Measurements from ENCODE around the gene NMS. TPM values are rescaled to one million over a fixed set of nuclear protein-coding genes. Genes with fewer than 3 reads are reported as not detected.
A peak's percentile ranks its signal among the peaks of the same experiment; 100 is the strongest.

Gene NMS, protein sequence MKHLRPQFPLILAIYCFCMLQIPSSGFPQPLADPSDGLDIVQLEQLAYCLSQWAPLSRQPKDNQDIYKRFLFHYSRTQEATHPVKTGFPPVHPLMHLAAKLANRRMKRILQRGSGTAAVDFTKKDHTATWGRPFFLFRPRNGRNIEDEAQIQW
- total RNA-seq (not detected), polyA plus RNA-seq (not detected)
- long read RNA-seq, donor 1, result 0 reads
- long read RNA-seq, donor 2, result 0 reads

DNA sequence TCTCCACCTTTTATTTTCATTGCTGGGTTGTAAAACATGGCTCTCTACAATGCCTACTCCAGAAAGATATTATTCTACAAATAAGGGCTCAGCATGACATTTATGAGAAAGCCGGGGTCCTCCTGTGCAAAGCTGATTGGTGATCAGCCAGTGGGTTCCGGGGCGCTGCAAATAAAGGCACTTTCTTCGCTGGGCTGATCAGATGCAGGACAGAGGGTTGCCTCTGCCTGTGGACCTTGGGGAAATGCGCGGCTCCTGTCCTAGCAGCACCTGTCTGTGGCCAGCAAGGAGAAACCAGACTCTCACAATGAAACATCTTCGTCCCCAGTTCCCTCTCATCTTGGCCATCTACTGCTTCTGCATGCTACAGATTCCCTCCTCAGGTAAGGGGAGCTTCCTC, at the start of gene NMS:
Gene NMS (plus strand): TSS at position 301 of the 400 bp plus-strand sequence. CDS start 7 bp downstream, at position 308.
- 82 to 92% (median 86%) methylated on average over 7 of the region's 7 CpGs for WGBS, 5 donors
- Histone ChIP-seq H3K4me1 (no peaks in the 10 kb centered on the region), H3K9me3 (peaks cover 0 to 2% (median 0%) of the 10 kb centered on the region in 8 donors), H3K27ac (no peak within 1 kb of the TSS), H3K36me3 (no peaks in the 10 kb centered on the region), H3K4me3 (no peak within 1 kb of the TSS), H3K27me3 (replicated peaks in 1 of 7) (peaks cover 0 to 35% (median 7%) of the 10 kb centered on the region in 7 donors)
- intact Hi-C loops (cut with DNase I; ENCODE audit: low total_unique reads), result no loop called here
- no peak for DNase-seq
- TF ChIP-seq POLR2AphosphoS5 (IDR thresholded peaks at IDR 0.05) (no peak), POLR2A (IDR thresholded peaks at IDR 0.05) (no peak)
- TF ChIP-seq, protein P1, sequence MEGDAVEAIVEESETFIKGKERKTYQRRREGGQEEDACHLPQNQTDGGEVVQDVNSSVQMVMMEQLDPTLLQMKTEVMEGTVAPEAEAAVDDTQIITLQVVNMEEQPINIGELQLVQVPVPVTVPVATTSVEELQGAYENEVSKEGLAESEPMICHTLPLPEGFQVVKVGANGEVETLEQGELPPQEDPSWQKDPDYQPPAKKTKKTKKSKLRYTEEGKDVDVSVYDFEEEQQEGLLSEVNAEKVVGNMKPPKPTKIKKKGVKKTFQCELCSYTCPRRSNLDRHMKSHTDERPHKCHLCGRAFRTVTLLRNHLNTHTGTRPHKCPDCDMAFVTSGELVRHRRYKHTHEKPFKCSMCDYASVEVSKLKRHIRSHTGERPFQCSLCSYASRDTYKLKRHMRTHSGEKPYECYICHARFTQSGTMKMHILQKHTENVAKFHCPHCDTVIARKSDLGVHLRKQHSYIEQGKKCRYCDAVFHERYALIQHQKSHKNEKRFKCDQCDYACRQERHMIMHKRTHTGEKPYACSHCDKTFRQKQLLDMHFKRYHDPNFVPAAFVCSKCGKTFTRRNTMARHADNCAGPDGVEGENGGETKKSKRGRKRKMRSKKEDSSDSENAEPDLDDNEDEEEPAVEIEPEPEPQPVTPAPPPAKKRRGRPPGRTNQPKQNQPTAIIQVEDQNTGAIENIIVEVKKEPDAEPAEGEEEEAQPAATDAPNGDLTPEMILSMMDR (IDR thresholded peaks at IDR 0.05 in 8 of 11, conservative IDR thresholded peaks at IDR 0.05 in 3 of 11), result no peak

DNA sequence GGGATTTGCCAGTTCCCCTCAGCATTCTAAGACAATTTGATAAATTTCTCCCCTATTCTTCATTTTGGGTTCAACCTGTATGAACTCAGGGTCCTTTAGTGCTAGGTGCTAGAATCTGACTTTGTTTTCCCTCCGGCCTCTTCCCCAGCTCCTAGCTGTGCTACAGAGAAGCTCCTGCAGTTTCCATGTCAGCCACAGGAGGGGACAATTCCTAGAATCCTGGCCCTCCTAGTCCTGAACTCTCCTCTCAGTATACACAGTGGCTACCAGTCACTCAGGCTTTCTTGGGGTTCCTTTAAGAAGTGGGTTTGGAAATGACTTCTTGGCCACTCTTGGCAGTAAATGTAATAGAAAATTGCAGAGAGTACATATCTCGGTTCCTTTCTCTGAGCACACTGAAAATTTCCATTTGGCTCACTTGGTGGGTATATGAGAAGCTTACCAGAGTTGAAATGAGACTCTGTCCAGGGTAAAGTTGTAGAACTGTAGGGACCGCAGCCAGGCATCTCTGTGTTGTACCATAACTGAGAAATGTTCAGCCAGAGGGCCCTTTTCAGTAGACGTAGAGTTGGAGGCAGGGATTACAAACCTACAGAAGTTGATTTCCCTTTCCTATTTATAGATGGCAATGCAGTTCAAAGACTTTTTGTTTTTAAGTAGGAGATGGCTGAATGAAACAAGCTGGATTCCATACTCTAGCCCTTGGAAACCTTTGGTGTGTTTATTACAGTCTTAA, 47.8 kb upstream of the NMS start:
- no peaks in the 10 kb centered on the region for H3K36me3 ChIP-seq
- H3K27ac ChIP-seq, result no peak overlapping the region
- peaks cover 0 to 7% (median 0%) of the 10 kb centered on the region in 7 donors for H3K27me3 ChIP-seq (replicated peaks in 1 of 7)
- TF ChIP-seq POLR2AphosphoS5 (IDR thresholded peaks at IDR 0.05) (no peak), POLR2A (IDR thresholded peaks at IDR 0.05) (no peak)
- TF ChIP-seq, protein P1 (IDR thresholded peaks at IDR 0.05 in 8 of 11, conservative IDR thresholded peaks at IDR 0.05 in 3 of 11), result peak in 6 of 11 experiments; percentile 12 to 29 (median 20)
- H3K4me1 ChIP-seq, result peaks cover 0 to 7% (median 5%) of the 10 kb centered on the region in 6 donors
- WGBS, 5 donors, result 83 to 93% (median 86%) methylated on average over 4 of the region's 4 CpGs
- DNase-seq, result no peak
- H3K4me3 ChIP-seq, result no peak overlapping the region
- intact Hi-C loops (cut with DNase I; ENCODE audit: low total_unique reads), result no loop called here
- H3K9me3 ChIP-seq, result no peaks in the 10 kb centered on the region

DNA sequence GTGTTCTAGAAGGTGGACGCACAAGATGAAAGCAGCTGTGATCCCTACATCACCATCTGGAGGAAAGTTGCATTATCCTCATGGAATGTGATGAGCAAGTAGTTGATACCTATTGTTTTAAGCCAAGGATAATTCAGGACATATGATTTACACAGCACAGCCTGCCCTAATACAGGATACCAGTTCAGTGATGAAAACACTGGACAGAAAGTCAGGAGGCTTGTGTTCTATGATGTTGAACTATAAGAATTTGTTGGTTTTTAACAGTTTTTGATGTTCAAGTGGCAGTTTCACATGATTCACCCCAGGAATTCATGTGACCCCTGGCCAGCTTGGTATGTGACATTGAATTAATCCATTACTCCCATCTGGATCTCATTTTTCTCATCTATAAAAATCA, 46.7 kb upstream of the NMS start:
- intact Hi-C loops (cut with DNase I; ENCODE audit: low total_unique reads), result no loop called here
- no peaks in the 10 kb centered on the region for H3K36me3 ChIP-seq
- WGBS, 5 donors, result 75 to 97% (median 88%) methylated on average over 1 of the region's 1 CpG
- no peak overlapping the region for H3K4me3 ChIP-seq
- H3K9me3 ChIP-seq, result no peaks in the 10 kb centered on the region
- TF ChIP-seq POLR2AphosphoS5 (IDR thresholded peaks at IDR 0.05), result no peak
- H3K4me1 ChIP-seq, result no peaks in the 10 kb centered on the region
- no peak overlapping the region for H3K27ac ChIP-seq
- H3K27me3 ChIP-seq (replicated peaks in 1 of 7), result peaks cover 0 to 4% (median 0%) of the 10 kb centered on the region in 7 donors
- no peak for DNase-seq

DNA sequence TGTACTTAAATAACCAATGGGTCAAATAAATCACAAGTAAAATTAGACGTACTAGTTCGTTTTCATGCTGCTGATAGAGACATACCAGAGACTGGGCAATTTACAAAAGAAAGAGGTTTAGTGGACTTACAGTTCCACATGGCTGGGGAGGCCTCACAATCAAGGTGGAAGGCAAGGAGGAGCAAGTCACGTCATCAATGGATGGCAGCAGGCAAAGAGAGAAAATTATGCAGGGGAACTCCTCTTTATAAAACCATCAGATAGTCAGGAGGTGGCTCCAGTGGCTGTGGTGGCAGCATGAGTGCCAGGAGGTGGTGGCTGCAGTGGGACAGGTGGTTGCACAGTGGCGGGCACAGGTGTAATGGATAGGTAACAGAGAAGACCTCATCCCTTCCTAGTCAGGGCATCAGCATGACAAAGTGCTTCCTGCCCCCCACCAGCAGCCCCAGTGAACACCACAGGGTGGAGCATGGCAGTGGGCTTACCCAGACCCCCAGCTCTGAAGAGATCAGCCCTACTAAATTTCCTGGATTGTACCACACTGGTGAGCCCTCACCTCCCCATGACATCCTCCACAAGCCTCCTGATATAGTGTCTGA, 45.9 kb upstream of the NMS start:
- 82 to 89% (median 86%) methylated on average over 4 of the region's 4 CpGs for WGBS, 5 donors
- no peak for DNase-seq
- Histone ChIP-seq H3K9me3 (no peaks in the 10 kb centered on the region), H3K4me3 (no peak overlapping the region), H3K27me3 (replicated peaks in 1 of 7) (peaks cover 0 to 4% (median 0%) of the 10 kb centered on the region in 7 donors), H3K27ac (no peak overlapping the region), H3K4me1 (no peaks in the 10 kb centered on the region), H3K36me3 (no peaks in the 10 kb centered on the region)
- TF ChIP-seq POLR2AphosphoS5 (IDR thresholded peaks at IDR 0.05) (no peak), POLR2A (IDR thresholded peaks at IDR 0.05) (no peak)
- TF ChIP-seq, protein P1 (IDR thresholded peaks at IDR 0.05 in 8 of 11, conservative IDR thresholded peaks at IDR 0.05 in 3 of 11), result no peak
- intact Hi-C loops (cut with DNase I; ENCODE audit: low total_unique reads), result no loop called here

All from spleen (tissue), 13 donors.